GM23338 (cell line): Measurements from ENCODE around the gene MTAP. TPM values are rescaled to one million over a fixed set of nuclear protein-coding genes. Genes with fewer than 3 reads are reported as not detected.

Source experiments
- ATAC-seq: fragments of 200-7000 bp; cut with Tn5 transposase; 3 replicates; pipeline ENCODE4 v1.9.1; 2020
- DNase-seq: peaks from one replicate; pipeline ENCODE4 v3.0.0-alpha.2; 2015; ENCODE audit warnings: low spot score
- H2AFZ ChIP-seq: fragments of 200-600 bp; sonication (generic); 2 replicates; pipeline ENCODE4 v1.8.0; 2016; ENCODE audit warnings: antibody characterized with exemption, mild to moderate bottlenecking, moderate library complexity
- H3F3A ChIP-seq: fragments of 200-600 bp; sonication (generic); replicated peaks from 2 replicates; pipeline ENCODE4 v1.8.0; 2017; ENCODE audit warnings: antibody characterized with exemption, mixed run types, low read depth
- H3K27ac ChIP-seq: fragments of 200-600 bp; sonication (generic); 2 replicates; pipeline ENCODE4 v1.6.1; 2016; ENCODE audit warnings: low read depth
- H3K27me3 ChIP-seq: fragments of 200-600 bp; sonication (generic); 2 replicates; pipeline ENCODE4 v1.8.0; 2016; ENCODE audit warnings: mild to moderate bottlenecking, mixed run types, moderate library complexity; ENCODE audit not compliant: insufficient read depth
- H3K36me3 ChIP-seq: fragments of 200-600 bp; sonication (generic); 2 replicates; pipeline ENCODE4 v1.8.0; 2016; ENCODE audit warnings: mild to moderate bottlenecking; ENCODE audit not compliant: insufficient read depth
- H3K4me1 ChIP-seq: fragments of 200-600 bp; sonication (generic); 2 replicates; pipeline ENCODE4 v1.8.0; 2016; ENCODE audit warnings: mild to moderate bottlenecking, moderate library complexity; ENCODE audit not compliant: insufficient read depth
- H3K4me2 ChIP-seq: fragments of 200-600 bp; sonication (generic); 2 replicates; pipeline ENCODE4 v1.7.1; 2017; ENCODE audit warnings: mixed run types
- H3K4me3 ChIP-seq: fragments of 200-600 bp; sonication (generic); 2 replicates; pipeline ENCODE4 v1.6.1; 2016; ENCODE audit warnings: mixed run types
- H3K79me2 ChIP-seq: fragments of 200-600 bp; sonication (generic); replicated peaks from 2 replicates; pipeline ENCODE4 v1.8.0; 2017; ENCODE audit warnings: mild to moderate bottlenecking; ENCODE audit not compliant: insufficient read depth
- H3K9me2 ChIP-seq: fragments of 200-600 bp; sonication (generic); 2 replicates; pipeline ENCODE4 v1.8.0; 2017; ENCODE audit not compliant: insufficient read depth
- H4K20me1 ChIP-seq: fragments of 200-600 bp; sonication (generic); replicated peaks from 2 replicates; pipeline ENCODE4 v1.8.0; 2017; ENCODE audit warnings: mild to moderate bottlenecking; ENCODE audit not compliant: insufficient read depth
- H3K27ac Mint-ChIP-seq: 2 replicates; pipeline ENCODE4 v1.8.0; 2020; ENCODE audit warnings: inconsistent platforms, mild to moderate bottlenecking, moderate library complexity, mixed read lengths
- H3K27me3 Mint-ChIP-seq: 3 replicates; pipeline ENCODE4 v1.8.0; 2022; ENCODE audit warnings: low read depth, mild to moderate bottlenecking, moderate library complexity, mixed read lengths, inconsistent platforms; ENCODE audit not compliant: insufficient read depth, poor library complexity
- H3K36me3 Mint-ChIP-seq: 3 replicates; pipeline ENCODE4 v1.8.0; 2021; ENCODE audit warnings: low read depth, mild to moderate bottlenecking, inconsistent platforms, moderate library complexity, mixed read lengths
- H3K4me1 Mint-ChIP-seq: 3 replicates; pipeline ENCODE4 v1.8.0; 2020; ENCODE audit warnings: mild to moderate bottlenecking, inconsistent platforms, mixed read lengths
- H3K4me3 Mint-ChIP-seq: 3 replicates; pipeline ENCODE4 v1.8.0; 2021; ENCODE audit warnings: moderate library complexity, mild to moderate bottlenecking, inconsistent platforms, mixed read lengths
- H3K9me3 Mint-ChIP-seq: 3 replicates; pipeline ENCODE4 v1.8.0; 2020; ENCODE audit warnings: moderate library complexity, mild to moderate bottlenecking, inconsistent platforms, mixed read lengths
- CREB1 ChIP-seq: fragments of 250-450 bp; sonication (Bioruptor Pico); IDR thresholded peaks from 2 replicates; pipeline ENCODE4 v1.5.0; 2020; ENCODE audit warnings: low read depth, mild to moderate bottlenecking, moderate library complexity
- ETS1 ChIP-seq: IDR thresholded peaks from 2 replicates; pipeline ENCODE4 v1.6.1; 2016; ENCODE audit warnings: antibody characterized with exemption
- EZH2phosphoT487 ChIP-seq: fragments of 200-600 bp; sonication (generic); IDR thresholded peaks from one replicate; pipeline ENCODE4 v1.8.1; 2018; ENCODE audit warnings: antibody characterized with exemption; ENCODE audit not compliant: unreplicated experiment
- JUNB ChIP-seq: IDR thresholded peaks from one replicate; pipeline ENCODE4 v1.6.1; 2016; ENCODE audit warnings: antibody characterized with exemption; ENCODE audit not compliant: unreplicated experiment
- NANOG ChIP-seq: IDR thresholded peaks from 2 replicates; pipeline ENCODE4 v1.6.1; 2016; ENCODE audit warnings: antibody characterized with exemption, borderline replicate concordance
- STAT1 ChIP-seq: IDR thresholded peaks from one replicate; pipeline ENCODE4 v1.6.1; 2016; ENCODE audit warnings: antibody characterized with exemption; ENCODE audit not compliant: unreplicated experiment
- ZNF114 ChIP-seq: fragments of 250-450 bp; sonication (Bioruptor Pico); IDR thresholded peaks from 2 replicates; pipeline ENCODE4 v1.5.0; 2020; ENCODE audit warnings: mild to moderate bottlenecking, moderate library complexity
- polyA plus RNA-seq: library from polyadenylated mRNA; unstranded; fragments of >200 nt; fragmentation: Nextera tagmentation; extraction: Ambion mirVana; gene quantifications from 2 replicates; pipeline ENCODE4 v1.2.1, GENCODE V29; 2016
- total RNA-seq: library from RNA; depleted of rRNA; stranded (reverse); fragments of >200 nt; shearing (Covaris generic); gene quantifications from 2 replicates; pipeline ENCODE4 v1.2.3, GENCODE V29; 2014
- TF ChIP-seq, protein P1 (sequence below): fragments of 250-450 bp; sonication (Bioruptor Pico); IDR thresholded peaks from 2 replicates; pipeline ENCODE4 v1.5.0; 2020; ENCODE audit warnings: mild to moderate bottlenecking, moderate library complexity
- TF ChIP-seq, protein P2 (sequence below): IDR thresholded peaks from one replicate; pipeline ENCODE4 v1.6.1; 2018; ENCODE audit warnings: antibody characterized with exemption; ENCODE audit not compliant: unreplicated experiment
- TF ChIP-seq, protein P3 (sequence below), 2 experiments: fragments of 200-600 bp in 1 of 2; sonication (generic) in 1 of 2; conservative IDR thresholded peaks; 2 replicates each; pipeline versions ENCODE4 v1.5.1 to v1.6.1; 2016 to 2017; ENCODE audit warnings: antibody characterized with exemption in 2 of 2, low read depth in 2 of 2, mild to moderate bottlenecking in 2 of 2, moderate library complexity in 1 of 2

The MTAP gene
- total and polyA plus RNA-seq, 2 experiments from 2014 or later: 61.8 to 70.0 TPM

DNA sequence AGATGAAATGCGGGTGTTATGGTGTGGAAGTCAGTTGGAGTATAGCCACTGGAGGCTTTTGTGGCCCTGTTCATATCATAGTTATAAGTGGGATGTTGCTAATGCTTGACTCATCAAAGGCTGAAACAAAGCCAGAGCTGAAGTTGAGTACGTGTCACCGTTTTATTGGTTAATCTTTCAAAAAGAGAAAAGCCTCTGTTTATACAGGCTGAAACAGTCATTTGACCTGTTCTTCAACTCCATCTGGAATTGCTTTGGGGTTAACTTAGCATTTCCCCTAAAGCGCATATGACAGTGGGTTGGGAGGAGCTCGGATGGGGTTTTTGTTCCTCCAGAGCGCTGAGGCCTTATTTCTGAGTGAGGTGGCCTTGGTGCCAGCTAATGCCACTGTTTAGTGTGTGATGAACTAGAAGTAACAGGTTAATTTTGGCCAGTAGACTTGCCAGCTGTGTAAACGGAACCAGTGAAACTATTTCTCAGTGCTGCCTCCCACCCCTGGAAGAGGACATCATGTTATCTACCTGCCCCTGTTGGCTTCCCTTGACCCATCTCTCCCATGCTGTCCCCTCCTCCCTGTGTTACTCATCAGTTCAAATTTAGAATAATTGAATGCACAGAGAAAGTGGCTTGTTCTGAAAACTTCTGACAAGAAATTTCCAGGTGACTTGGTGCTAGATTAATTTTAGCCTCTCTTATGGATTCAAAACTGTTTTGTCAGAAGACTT is 34.2 kb downstream of the MTAP start (continued):
- TF ChIP-seq, protein P1, sequence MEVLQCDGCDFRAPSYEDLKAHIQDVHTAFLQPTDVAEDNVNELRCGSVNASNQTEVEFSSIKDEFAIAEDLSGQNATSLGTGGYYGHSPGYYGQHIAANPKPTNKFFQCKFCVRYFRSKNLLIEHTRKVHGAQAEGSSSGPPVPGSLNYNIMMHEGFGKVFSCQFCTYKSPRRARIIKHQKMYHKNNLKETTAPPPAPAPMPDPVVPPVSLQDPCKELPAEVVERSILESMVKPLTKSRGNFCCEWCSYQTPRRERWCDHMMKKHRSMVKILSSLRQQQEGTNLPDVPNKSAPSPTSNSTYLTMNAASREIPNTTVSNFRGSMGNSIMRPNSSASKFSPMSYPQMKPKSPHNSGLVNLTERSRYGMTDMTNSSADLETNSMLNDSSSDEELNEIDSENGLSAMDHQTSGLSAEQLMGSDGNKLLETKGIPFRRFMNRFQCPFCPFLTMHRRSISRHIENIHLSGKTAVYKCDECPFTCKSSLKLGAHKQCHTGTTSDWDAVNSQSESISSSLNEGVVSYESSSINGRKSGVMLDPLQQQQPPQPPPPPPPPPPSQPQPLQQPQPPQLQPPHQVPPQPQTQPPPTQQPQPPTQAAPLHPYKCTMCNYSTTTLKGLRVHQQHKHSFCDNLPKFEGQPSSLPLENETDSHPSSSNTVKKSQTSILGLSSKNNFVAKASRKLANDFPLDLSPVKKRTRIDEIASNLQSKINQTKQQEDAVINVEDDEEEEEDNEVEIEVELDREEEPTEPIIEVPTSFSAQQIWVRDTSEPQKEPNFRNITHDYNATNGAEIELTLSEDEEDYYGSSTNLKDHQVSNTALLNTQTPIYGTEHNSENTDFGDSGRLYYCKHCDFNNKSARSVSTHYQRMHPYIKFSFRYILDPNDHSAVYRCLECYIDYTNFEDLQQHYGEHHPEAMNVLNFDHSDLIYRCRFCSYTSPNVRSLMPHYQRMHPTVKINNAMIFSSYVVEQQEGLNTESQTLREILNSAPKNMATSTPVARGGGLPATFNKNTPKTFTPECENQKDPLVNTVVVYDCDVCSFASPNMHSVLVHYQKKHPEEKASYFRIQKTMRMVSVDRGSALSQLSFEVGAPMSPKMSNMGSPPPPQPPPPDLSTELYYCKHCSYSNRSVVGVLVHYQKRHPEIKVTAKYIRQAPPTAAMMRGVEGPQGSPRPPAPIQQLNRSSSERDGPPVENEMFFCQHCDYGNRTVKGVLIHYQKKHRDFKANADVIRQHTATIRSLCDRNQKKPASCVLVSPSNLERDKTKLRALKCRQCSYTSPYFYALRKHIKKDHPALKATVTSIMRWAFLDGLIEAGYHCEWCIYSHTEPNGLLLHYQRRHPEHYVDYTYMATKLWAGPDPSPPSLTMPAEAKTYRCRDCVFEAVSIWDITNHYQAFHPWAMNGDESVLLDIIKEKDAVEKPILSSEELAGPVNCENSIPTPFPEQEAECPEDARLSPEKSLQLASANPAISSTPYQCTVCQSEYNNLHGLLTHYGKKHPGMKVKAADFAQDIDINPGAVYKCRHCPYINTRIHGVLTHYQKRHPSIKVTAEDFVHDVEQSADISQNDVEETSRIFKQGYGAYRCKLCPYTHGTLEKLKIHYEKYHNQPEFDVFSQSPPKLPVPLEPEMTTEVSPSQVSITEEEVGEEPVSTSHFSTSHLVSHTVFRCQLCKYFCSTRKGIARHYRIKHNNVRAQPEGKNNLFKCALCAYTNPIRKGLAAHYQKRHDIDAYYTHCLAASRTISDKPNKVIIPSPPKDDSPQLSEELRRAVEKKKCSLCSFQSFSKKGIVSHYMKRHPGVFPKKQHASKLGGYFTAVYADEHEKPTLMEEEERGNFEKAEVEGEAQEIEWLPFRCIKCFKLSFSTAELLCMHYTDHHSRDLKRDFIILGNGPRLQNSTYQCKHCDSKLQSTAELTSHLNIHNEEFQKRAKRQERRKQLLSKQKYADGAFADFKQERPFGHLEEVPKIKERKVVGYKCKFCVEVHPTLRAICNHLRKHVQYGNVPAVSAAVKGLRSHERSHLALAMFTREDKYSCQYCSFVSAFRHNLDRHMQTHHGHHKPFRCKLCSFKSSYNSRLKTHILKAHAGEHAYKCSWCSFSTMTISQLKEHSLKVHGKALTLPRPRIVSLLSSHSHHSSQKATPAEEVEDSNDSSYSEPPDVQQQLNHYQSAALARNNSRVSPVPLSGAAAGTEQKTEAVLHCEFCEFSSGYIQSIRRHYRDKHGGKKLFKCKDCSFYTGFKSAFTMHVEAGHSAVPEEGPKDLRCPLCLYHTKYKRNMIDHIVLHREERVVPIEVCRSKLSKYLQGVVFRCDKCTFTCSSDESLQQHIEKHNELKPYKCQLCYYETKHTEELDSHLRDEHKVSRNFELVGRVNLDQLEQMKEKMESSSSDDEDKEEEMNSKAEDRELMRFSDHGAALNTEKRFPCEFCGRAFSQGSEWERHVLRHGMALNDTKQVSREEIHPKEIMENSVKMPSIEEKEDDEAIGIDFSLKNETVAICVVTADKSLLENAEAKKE (CRISPR knock-in tag): no peak
- TF ChIP-seq JUNB: no peak
- TF ChIP-seq CREB1: no peak
- TF ChIP-seq ETS1: no peak
- no peak for TF ChIP-seq EZH2phosphoT487
- no peak for TF ChIP-seq NANOG
- TF ChIP-seq STAT1: no peak

GRCh38 chr9:21837501-21837900 is 35.1 kb downstream of the MTAP start:
- Mint-ChIP-seq H3K27ac (no peak overlapping the region), H3K4me1 (no peaks in the 10 kb centered on the region), H3K4me3 (no peak overlapping the region), H3K36me3 (peaks cover 96% of the 10 kb centered on the region), H3K9me3 (peaks cover 28% of the 10 kb centered on the region), H3K27me3 (peaks cover 4% of the 10 kb centered on the region)
- no peaks in the 10 kb centered on the region for H3K27me3 ChIP-seq
- no peak for DNase-seq
- H3K9me2 ChIP-seq: peaks cover 17% of the 10 kb centered on the region; the same call in 1 of the 2 replicates
- no peak for ATAC-seq
- H3K4me1 ChIP-seq: no peaks in the 10 kb centered on the region; the same call in 1 of the 2 replicates
- no peak overlapping the region for H3K4me3 ChIP-seq
- peaks cover 44% of the 10 kb centered on the region for H3K79me2 ChIP-seq
- H2AFZ ChIP-seq: no peak overlapping the region
- peaks cover 63% of the 10 kb centered on the region for H3K36me3 ChIP-seq
- peaks cover 21% of the 10 kb centered on the region for H4K20me1 ChIP-seq
- no peak overlapping the region for H3K27ac ChIP-seq
- H3F3A ChIP-seq: no peaks in the 10 kb centered on the region
- H3K4me2 ChIP-seq: no peak overlapping the region
- TF ChIP-seq, protein P2, sequence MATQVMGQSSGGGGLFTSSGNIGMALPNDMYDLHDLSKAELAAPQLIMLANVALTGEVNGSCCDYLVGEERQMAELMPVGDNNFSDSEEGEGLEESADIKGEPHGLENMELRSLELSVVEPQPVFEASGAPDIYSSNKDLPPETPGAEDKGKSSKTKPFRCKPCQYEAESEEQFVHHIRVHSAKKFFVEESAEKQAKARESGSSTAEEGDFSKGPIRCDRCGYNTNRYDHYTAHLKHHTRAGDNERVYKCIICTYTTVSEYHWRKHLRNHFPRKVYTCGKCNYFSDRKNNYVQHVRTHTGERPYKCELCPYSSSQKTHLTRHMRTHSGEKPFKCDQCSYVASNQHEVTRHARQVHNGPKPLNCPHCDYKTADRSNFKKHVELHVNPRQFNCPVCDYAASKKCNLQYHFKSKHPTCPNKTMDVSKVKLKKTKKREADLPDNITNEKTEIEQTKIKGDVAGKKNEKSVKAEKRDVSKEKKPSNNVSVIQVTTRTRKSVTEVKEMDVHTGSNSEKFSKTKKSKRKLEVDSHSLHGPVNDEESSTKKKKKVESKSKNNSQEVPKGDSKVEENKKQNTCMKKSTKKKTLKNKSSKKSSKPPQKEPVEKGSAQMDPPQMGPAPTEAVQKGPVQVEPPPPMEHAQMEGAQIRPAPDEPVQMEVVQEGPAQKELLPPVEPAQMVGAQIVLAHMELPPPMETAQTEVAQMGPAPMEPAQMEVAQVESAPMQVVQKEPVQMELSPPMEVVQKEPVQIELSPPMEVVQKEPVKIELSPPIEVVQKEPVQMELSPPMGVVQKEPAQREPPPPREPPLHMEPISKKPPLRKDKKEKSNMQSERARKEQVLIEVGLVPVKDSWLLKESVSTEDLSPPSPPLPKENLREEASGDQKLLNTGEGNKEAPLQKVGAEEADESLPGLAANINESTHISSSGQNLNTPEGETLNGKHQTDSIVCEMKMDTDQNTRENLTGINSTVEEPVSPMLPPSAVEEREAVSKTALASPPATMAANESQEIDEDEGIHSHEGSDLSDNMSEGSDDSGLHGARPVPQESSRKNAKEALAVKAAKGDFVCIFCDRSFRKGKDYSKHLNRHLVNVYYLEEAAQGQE: no peak
- TF ChIP-seq ZNF114 (CRISPR knock-in tag) (no peak), NANOG (no peak), JUNB (no peak), ETS1 (no peak), CREB1 (no peak), EZH2phosphoT487 (no peak)
- TF ChIP-seq, protein P3, sequence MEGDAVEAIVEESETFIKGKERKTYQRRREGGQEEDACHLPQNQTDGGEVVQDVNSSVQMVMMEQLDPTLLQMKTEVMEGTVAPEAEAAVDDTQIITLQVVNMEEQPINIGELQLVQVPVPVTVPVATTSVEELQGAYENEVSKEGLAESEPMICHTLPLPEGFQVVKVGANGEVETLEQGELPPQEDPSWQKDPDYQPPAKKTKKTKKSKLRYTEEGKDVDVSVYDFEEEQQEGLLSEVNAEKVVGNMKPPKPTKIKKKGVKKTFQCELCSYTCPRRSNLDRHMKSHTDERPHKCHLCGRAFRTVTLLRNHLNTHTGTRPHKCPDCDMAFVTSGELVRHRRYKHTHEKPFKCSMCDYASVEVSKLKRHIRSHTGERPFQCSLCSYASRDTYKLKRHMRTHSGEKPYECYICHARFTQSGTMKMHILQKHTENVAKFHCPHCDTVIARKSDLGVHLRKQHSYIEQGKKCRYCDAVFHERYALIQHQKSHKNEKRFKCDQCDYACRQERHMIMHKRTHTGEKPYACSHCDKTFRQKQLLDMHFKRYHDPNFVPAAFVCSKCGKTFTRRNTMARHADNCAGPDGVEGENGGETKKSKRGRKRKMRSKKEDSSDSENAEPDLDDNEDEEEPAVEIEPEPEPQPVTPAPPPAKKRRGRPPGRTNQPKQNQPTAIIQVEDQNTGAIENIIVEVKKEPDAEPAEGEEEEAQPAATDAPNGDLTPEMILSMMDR (conservative IDR thresholded peaks at IDR 0.05; ENCODE audit: low read depth in 2 of 2): no peak
